ENCODE measurements around the gene ENPP7. TPM values are rescaled to one million over a fixed set of nuclear protein-coding genes. Genes with fewer than 3 reads are reported as not detected.

Gene ENPP7
- total and polyA plus RNA-seq, 2 donors (not counting 3 experiments of a cell fraction or from before 2014, with no cell fraction given), result not detected

- no peak for FAIRE-seq
- CTCF ChIA-PET, result interaction anchor here (0.8 to 3.5 kb wide), 20 partner anchors 11 to 336 kb away, joined by 3 to 20 read pairs (median 6); no protein-coding TSS in a partner anchor
Measured at GRCh38 chr17:79788455-79788854, 57.7 kb downstream of the ENPP7 start.

More at GRCh38 chr17:79788455-79788854, 57.7 kb downstream of the ENPP7 start:
- H3K9ac ChIP-seq (replicated peaks; ENCODE audit: extremely low read depth, insufficient read depth, low read length), result no peak overlapping the region
- H3K36me3 ChIP-seq (ENCODE audit: control insufficient read depth in 2 of 2, extremely low read depth in 1 of 2, insufficient read depth in 2 of 2, low read length in 2 of 2), result peaks cover 0 to 9% of the 10 kb centered on the region in 2 experiments
- no peak overlapping the region for H3K4me3 ChIP-seq (replicated peaks in 1 of 3; ENCODE audit: insufficient read depth in 1 of 3, low read depth in 1 of 3, low read length in 3 of 3)
- POLR2A ChIA-PET, result no interaction called here
- BruUV-seq (replicated peaks), result no TSS peak
- no peaks in the 10 kb centered on the region for H4K20me1 ChIP-seq (replicated peaks; ENCODE audit: control insufficient read depth, extremely low read depth, insufficient read depth, low read length)
- H3K27ac ChIP-seq (ENCODE audit: insufficient read depth, low read depth, low read length), result no peak overlapping the region
- H2AFZ ChIP-seq (ENCODE audit: low read depth, low read length), result no peak overlapping the region
- no peaks in the 10 kb centered on the region for H3K9me1 ChIP-seq (replicated peaks; ENCODE audit: control insufficient read depth, extremely low read depth, insufficient read depth, low read length)
- TF ChIP-seq CTCF (IDR thresholded peaks at IDR 0.05; ENCODE audit: extremely low read depth in 1 of 2, insufficient read depth in 1 of 2, low read depth in 1 of 2, low read length in 2 of 2) (no peak), POLR2AphosphoS5 (IDR thresholded peaks at IDR 0.05; ENCODE audit: insufficient read depth, low read depth, low read length) (no peak), POLR2A (IDR thresholded peaks at IDR 0.05; ENCODE audit: low read depth, low read length) (no peak), JUN (IDR thresholded peaks at IDR 0.05; ENCODE audit: borderline replicate concordance, insufficient read depth, insufficient read length, low read depth) (no peak), EZH2 (IDR thresholded peaks at IDR 0.05; ENCODE audit: borderline replicate concordance, low read depth, low read length, severe bottlenecking) (no peak), FOS (IDR thresholded peaks at IDR 0.05; ENCODE audit: borderline replicate concordance, insufficient read depth, low read length) (no peak), MAX (IDR thresholded peaks at IDR 0.05; ENCODE audit: insufficient read depth, insufficient read length) (no peak), GATA2 (IDR thresholded peaks at IDR 0.05; ENCODE audit: insufficient read depth, insufficient read length, low read depth, low read length) (no peak), MYC (IDR thresholded peaks at IDR 0.05; ENCODE audit: low read depth, low read length) (no peak)
- H3K9me3 ChIP-seq (replicated peaks; ENCODE audit: control insufficient read depth, insufficient read depth, low read length), result no peaks in the 10 kb centered on the region
- H3K4me2 ChIP-seq (ENCODE audit: insufficient read depth, low read length), result no peak overlapping the region
- peaks cover 40 to 53% of the 10 kb centered on the region in 2 experiments for H3K27me3 ChIP-seq (ENCODE audit: control insufficient read depth in 2 of 2, insufficient read depth in 2 of 2, low read length in 2 of 2)
- no peak for DNase-seq (ENCODE audit: low read depth, low spot score)
- intact Hi-C loops (cut with micrococcal nuclease), result no loop called here
- no peaks in the 10 kb centered on the region for H3K79me2 ChIP-seq (ENCODE audit: control insufficient read depth, insufficient read depth, low read length)
- peaks cover 6% of the 10 kb centered on the region for H3K4me1 ChIP-seq (ENCODE audit: control insufficient read depth, extremely low read depth, insufficient read depth, low read length)
- dilution Hi-C loops (cut with MboI; ENCODE audit: extremely low pct_ligation_motif_present, low sequenced_read_pairs), result no loop called here

All from endothelial cell of umbilical vein (primary cell).